GM12878 (cell line): ENCODE data around the gene SPDYC. TPM values are rescaled to one million over a fixed set of nuclear protein-coding genes. Genes with fewer than 3 reads are reported as not detected.

ENCODE experiments used
- ATAC-seq: fragments of 200-7000 bp; cut with Tn5 transposase; 3 replicates; pipeline ENCODE4 v1.9.1; 2020; ENCODE audit warnings: mild to moderate bottlenecking, moderate library complexity
- BruUV-seq: library from RNA; stranded (reverse); fragments of 400-500 nt; replicated peaks from 2 replicates; lab custom pipeline; 2021; lab: Mats Ljungman, UMichigan
- CTCF ChIA-PET: fragments of 300-600 bp; sonication (Branson Sonifier 250); formaldehyde crosslinking; extraction: SDS; loops from one replicate; lab custom pipeline; 2021; ENCODE audit warnings: inconsistent platforms; lab: Yijun Ruan, JAX
- POLR2A ChIA-PET: fragments of 350-600 bp; formaldehyde crosslinking; extraction: SDS; loops from one replicate; lab custom pipeline; 2021; ENCODE audit warnings: inconsistent platforms; lab: Charles Lee
- RAD21 ChIA-PET: fragments of 300-600 bp; sonication (Branson Sonifier 250); formaldehyde crosslinking; loops from one replicate; lab custom pipeline; 2023; ENCODE audit warnings: antibody characterized with exemption; ENCODE audit not compliant: unreplicated experiment; lab: Charles Lee
- SMC1A ChIA-PET: fragments of 300-600 bp; sonication (Branson Sonifier 250); formaldehyde crosslinking; loops from one replicate; lab custom pipeline; 2023; ENCODE audit not compliant: unreplicated experiment, uncharacterized antibody; lab: Charles Lee
- DNase-seq: peaks from one replicate; pipeline ENCODE4 v3.0.0-alpha.2; 2011; ENCODE audit warnings: low read depth, low spot score
- FAIRE-seq: peaks from 3 replicates; lab custom pipeline; 2011; peaks lifted over from hg19 to GRCh38; lab: Jason Lieb, UNC
- H2AFZ ChIP-seq: 2 replicates; pipeline ENCODE4 v1.6.0; 2011; ENCODE audit warnings: low read depth, low read length, control low read depth; ENCODE audit not compliant: control insufficient read depth
- H3K27ac ChIP-seq: 2 replicates; pipeline ENCODE4 v1.5.1; 2011; ENCODE audit warnings: control low read depth; ENCODE audit not compliant: control insufficient read depth, insufficient read depth
- H3K27me3 ChIP-seq, 2 experiments: replicated peaks in 1 of 2; 2 replicates each; pipeline versions ENCODE4 v1.6.0 to v1.6.1; 2011; ENCODE audit warnings: low read length in 1 of 2; ENCODE audit not compliant: control insufficient read depth in 2 of 2, insufficient read depth in 2 of 2
- H3K36me3 ChIP-seq, 2 experiments: 2 replicates each; pipeline ENCODE4 v1.5.1; 2011; ENCODE audit warnings: low read length in 1 of 2; ENCODE audit not compliant: control insufficient read depth in 2 of 2, insufficient read depth in 2 of 2
- H3K4me1 ChIP-seq: 2 replicates; pipeline ENCODE4 v1.6.1; 2011; ENCODE audit warnings: mild to moderate bottlenecking, low read length, moderate library complexity, mixed read lengths; ENCODE audit not compliant: control insufficient read depth, insufficient read depth
- H3K4me2 ChIP-seq: 2 replicates; pipeline ENCODE4 v1.6.0; 2011; ENCODE audit warnings: control low read depth; ENCODE audit not compliant: control insufficient read depth, insufficient read depth
- H3K4me3 ChIP-seq: fragments of 200-600 bp; sonication (generic); 2 replicates; pipeline ENCODE4 v1.5.1; 2016
- H3K79me2 ChIP-seq: 2 replicates; pipeline ENCODE4 v1.6.0; 2011; ENCODE audit warnings: low read length; ENCODE audit not compliant: control insufficient read depth, insufficient read depth
- H3K9ac ChIP-seq: 2 replicates; pipeline ENCODE4 v1.8.0; 2011; ENCODE audit warnings: low read length, control low read depth, mixed read lengths; ENCODE audit not compliant: control insufficient read depth, insufficient read depth
- H3K9me3 ChIP-seq: replicated peaks from 3 replicates; pipeline ENCODE4 v1.5.1; 2011; ENCODE audit warnings: mild to moderate bottlenecking, low read length; ENCODE audit not compliant: control insufficient read depth, insufficient read depth
- H4K20me1 ChIP-seq: 2 replicates; pipeline ENCODE4 v1.6.0; 2011; ENCODE audit not compliant: control insufficient read depth, insufficient read depth
- ASH2L ChIP-seq: fragments of 300-600, 200-600 bp; sonication (generic); IDR thresholded peaks from 2 replicates; pipeline ENCODE4 v1.6.1; 2017; ENCODE audit warnings: low read depth, mild to moderate bottlenecking, borderline replicate concordance
- BACH1 ChIP-seq: fragments of 450-650 bp; IDR thresholded peaks from 2 replicates; pipeline ENCODE4 v1.6.1; 2017; ENCODE audit warnings: mild to moderate bottlenecking, borderline replicate concordance
- BCL3 ChIP-seq: IDR thresholded peaks from 2 replicates; pipeline ENCODE4 v1.6.1; 2011; ENCODE audit warnings: borderline replicate concordance, low read depth, mild to moderate bottlenecking, moderate library complexity, low read length; ENCODE audit not compliant: insufficient read depth, poor library complexity, severe bottlenecking
- BMI1 ChIP-seq: fragments of 450-650 bp; IDR thresholded peaks from 2 replicates; pipeline ENCODE4 v1.6.1; 2016; ENCODE audit warnings: mild to moderate bottlenecking, moderate library complexity, borderline replicate concordance
- CREM ChIP-seq: IDR thresholded peaks from 2 replicates; pipeline ENCODE4 v1.6.1; 2014; ENCODE audit warnings: antibody characterized with exemption, low read depth
- EZH2 ChIP-seq: IDR thresholded peaks from 2 replicates; pipeline ENCODE4 v1.6.1; 2012; ENCODE audit warnings: low read depth, mild to moderate bottlenecking, control low read depth, inconsistent platforms, low read length, borderline replicate concordance; ENCODE audit not compliant: control insufficient read depth
- IKZF1 ChIP-seq: fragments of 450-650 bp; conservative IDR thresholded peaks from 2 replicates; pipeline ENCODE4 v1.6.1; 2017; ENCODE audit warnings: antibody characterized with exemption, mild to moderate bottlenecking
- PRDM15 ChIP-seq: fragments of 450-650 bp; formaldehyde crosslinking; IDR thresholded peaks from 2 replicates; pipeline ENCODE4 v1.4.0; 2020; ENCODE audit warnings: mild to moderate bottlenecking, moderate library complexity
- SIN3A ChIP-seq: IDR thresholded peaks from 2 replicates; pipeline ENCODE4 v1.6.1; 2012; ENCODE audit warnings: low read depth, low read length, improper control_type of control experiment
- SKIL ChIP-seq: fragments of 450-650 bp; IDR thresholded peaks from 2 replicates; pipeline ENCODE4 v1.6.1; 2017; ENCODE audit warnings: mild to moderate bottlenecking, low read depth, inconsistent platforms; ENCODE audit not compliant: poor library complexity, severe bottlenecking
- SPI1 ChIP-seq: IDR thresholded peaks from 2 replicates; pipeline ENCODE4 v1.6.1; 2011; ENCODE audit warnings: low read depth, mild to moderate bottlenecking, low read length, moderate library complexity, borderline replicate concordance; ENCODE audit not compliant: insufficient read depth
- SREBF1 ChIP-seq: IDR thresholded peaks from 2 replicates; pipeline ENCODE4 v1.6.1; 2012; ENCODE audit warnings: mild to moderate bottlenecking, low read length
- ZNF217 ChIP-seq: fragments of 450-650 bp; IDR thresholded peaks from 2 replicates; pipeline ENCODE4 v1.6.1; 2017; ENCODE audit warnings: antibody characterized with exemption, mild to moderate bottlenecking
- ZSCAN29 ChIP-seq: fragments of 450-650 bp; IDR thresholded peaks from 2 replicates; pipeline ENCODE4 v1.6.1; 2017; ENCODE audit warnings: mild to moderate bottlenecking, moderate library complexity
- WGBS: methylation state at CpG from one replicate; pipeline ENCODE4 v1.1.6; 2016; ENCODE audit warnings: low lambda C conversion rate; ENCODE audit not compliant: insufficient replicate concordance, insufficient coverage; ENCODE audit errors: missing lambda C conversion rate; 5-methylcytosine and 5-hydroxymethylcytosine counted together
- in situ Hi-C: fragments of 300-500 bp; cut with MboI; formaldehyde crosslinking; loops from 9 replicates; pipeline ENCODE4 v1.14.3; 2018; ENCODE audit warnings: mixed read lengths
- intact Hi-C: fragments of 100-400 bp; cut with micrococcal nuclease; formaldehyde crosslinking; loops from one replicate; pipeline ENCODE4 v1.14.2; 2022; ENCODE audit not compliant: unreplicated experiment
- polyA plus RNA-seq, 11 experiments: library from polyadenylated mRNA; depleted of rRNA in 4 of 11; unstranded in 6 of 11; stranded (reverse) in 5 of 11; fragments of >200 nt; fragmentation: Nextera tagmentation in 4 of 11; fragmentation: Illumina TruSeq in 1 of 11; extraction: Ambion mirVana in 4 of 11; extraction: Trizol in 1 of 11; gene quantifications; 1 replicate in 1 of 11; 2 replicates in 10 of 11; pipeline versions ENCODE4 v1.2.1 to v1.2.3, GENCODE V29; 2011 to 2016; ENCODE audit warnings: inconsistent platforms in 2 of 11, missing spikeins in 2 of 11, low read depth in 1 of 11
- total RNA-seq, 4 experiments: library from RNA; depleted of rRNA in 3 of 4; stranded (reverse); fragments of >200 nt in 3 of 4; fragmentation: Illumina TruSeq in 1 of 4; extraction: Trizol in 1 of 4; gene quantifications; 2 replicates each; pipeline versions ENCODE4 v1.2.1 to v1.2.3, GENCODE V29; 2013 to 2021

The SPDYC gene
- total and polyA plus RNA-seq, 10 of the 15 experiments (the other 5 are each of a cell fraction or from before 2014, with no cell fraction given): not detected

GRCh38 chr11:65212226-65212801 is 42.3 kb downstream of the SPDYC start:
- DNase-seq (no peak), ATAC-seq (no peak), FAIRE-seq (no peak)
- H3K79me2 ChIP-seq: no peaks in the 10 kb centered on the region
- H3K36me3 ChIP-seq: peaks cover 0 to 8% of the 10 kb centered on the region in 2 experiments; a peak in 2 of 4 replicates
- H2AFZ ChIP-seq: no peak overlapping the region
- H3K27ac ChIP-seq: no peak overlapping the region
- no peaks in the 10 kb centered on the region for H4K20me1 ChIP-seq
- H3K9ac ChIP-seq: no peak overlapping the region
- no peaks in the 10 kb centered on the region for H3K9me3 ChIP-seq
- intact Hi-C loops (no loop called here), in situ Hi-C loops (no loop called here)
- SMC1A ChIA-PET: no interaction called here
- RAD21 ChIA-PET: no interaction called here
- CTCF ChIA-PET: no interaction called here
- BruUV-seq: no TSS peak
- H3K4me1 ChIP-seq: peaks cover 7% of the 10 kb centered on the region
- H3K4me3 ChIP-seq: no peak overlapping the region
- POLR2A ChIA-PET: interaction anchor here (0.5 to 0.6 kb wide), 2 partner anchors 148 to 562 kb away, joined by 3 read pairs; no protein-coding TSS in a partner anchor
- no peaks in the 10 kb centered on the region for H3K27me3 ChIP-seq
- 78% methylated on average over 13 of the region's 13 CpGs for WGBS
- H3K4me2 ChIP-seq: no peak overlapping the region
- TF ChIP-seq IKZF1 (no peak), SIN3A (no peak), ASH2L (no peak), PRDM15 (CRISPR knock-in tag) (no peak), BACH1 (no peak), SPI1 (no peak), BCL3 (no peak), SREBF1 (no peak), SKIL (no peak), CREM (no peak), EZH2 (no peak), ZSCAN29 (no peak), BMI1 (no peak), ZNF217 (no peak)
